KOPT-K1 (cell line): ENCODE measurements around the gene LONRF2.

Experiments
- H3K27ac ChIP-seq: fragments of 200-600 bp; sonication (generic); 2 replicates; pipeline ENCODE4 v1.5.1; 2016; ENCODE audit warnings: antibody characterized with exemption, mild to moderate bottlenecking, low read depth, low read length; ENCODE audit not compliant: poor library complexity, severe bottlenecking
- H3K36me3 ChIP-seq: fragments of 200-600 bp; sonication (generic); 2 replicates; pipeline ENCODE4 v1.5.1; 2017; ENCODE audit warnings: antibody characterized with exemption, mild to moderate bottlenecking, low read length, moderate library complexity; ENCODE audit not compliant: insufficient read depth
- H3K9me3 ChIP-seq: fragments of 200-600 bp; sonication (generic); 2 replicates; pipeline ENCODE4 v1.5.1; 2017; ENCODE audit warnings: antibody characterized with exemption, low read length, mild to moderate bottlenecking; ENCODE audit not compliant: insufficient read depth, poor library complexity, severe bottlenecking

The LONRF2 gene

GRCh38 chr2:100289020-100289419 is 33.3 kb downstream of the LONRF2 start:
- Histone ChIP-seq H3K9me3 (no peaks in the 10 kb centered on the region), H3K27ac (peak overlapping the region; percentile 24)

GRCh38 chr2:100286318-100286717 is 36.0 kb downstream of the LONRF2 start:
- H3K27ac ChIP-seq, result peak overlapping the region; percentile 44
- no peaks in the 10 kb centered on the region for H3K36me3 ChIP-seq
- no peaks in the 10 kb centered on the region for H3K9me3 ChIP-seq

More at GRCh38 chr2:100289020-100289419, 33.3 kb downstream of the LONRF2 start:
- no peaks in the 10 kb centered on the region for H3K36me3 ChIP-seq

- H3K36me3 ChIP-seq, result no peaks in the 10 kb centered on the region
- H3K9me3 ChIP-seq, result no peaks in the 10 kb centered on the region
- H3K27ac ChIP-seq, result peak overlapping the region; percentile 44
Observed at GRCh38 chr2:100285691-100286090, 36.6 kb downstream of the LONRF2 start.

DNA sequence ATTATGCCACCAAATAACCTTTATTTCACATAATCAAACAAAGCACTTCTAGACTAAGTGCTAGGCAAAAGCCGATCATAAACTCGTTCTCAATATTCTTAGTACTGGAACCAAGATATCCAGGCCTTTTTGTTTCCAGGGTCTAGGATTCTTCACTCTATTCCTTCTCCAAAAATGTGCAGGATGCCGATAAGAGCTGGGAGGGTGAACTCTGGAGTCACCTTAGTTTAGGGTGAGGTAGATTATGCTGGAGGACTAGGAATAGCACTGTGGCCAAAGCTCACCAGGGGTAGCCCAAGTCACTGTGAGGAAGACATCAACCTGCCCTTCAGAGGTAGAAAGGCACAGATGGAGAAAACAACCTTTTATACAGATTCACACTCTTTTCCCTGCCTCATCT is 37.3 kb downstream of the LONRF2 start:
- Histone ChIP-seq H3K27ac (peak overlapping the region; percentile 44), H3K9me3 (no peaks in the 10 kb centered on the region), H3K36me3 (no peaks in the 10 kb centered on the region)

DNA sequence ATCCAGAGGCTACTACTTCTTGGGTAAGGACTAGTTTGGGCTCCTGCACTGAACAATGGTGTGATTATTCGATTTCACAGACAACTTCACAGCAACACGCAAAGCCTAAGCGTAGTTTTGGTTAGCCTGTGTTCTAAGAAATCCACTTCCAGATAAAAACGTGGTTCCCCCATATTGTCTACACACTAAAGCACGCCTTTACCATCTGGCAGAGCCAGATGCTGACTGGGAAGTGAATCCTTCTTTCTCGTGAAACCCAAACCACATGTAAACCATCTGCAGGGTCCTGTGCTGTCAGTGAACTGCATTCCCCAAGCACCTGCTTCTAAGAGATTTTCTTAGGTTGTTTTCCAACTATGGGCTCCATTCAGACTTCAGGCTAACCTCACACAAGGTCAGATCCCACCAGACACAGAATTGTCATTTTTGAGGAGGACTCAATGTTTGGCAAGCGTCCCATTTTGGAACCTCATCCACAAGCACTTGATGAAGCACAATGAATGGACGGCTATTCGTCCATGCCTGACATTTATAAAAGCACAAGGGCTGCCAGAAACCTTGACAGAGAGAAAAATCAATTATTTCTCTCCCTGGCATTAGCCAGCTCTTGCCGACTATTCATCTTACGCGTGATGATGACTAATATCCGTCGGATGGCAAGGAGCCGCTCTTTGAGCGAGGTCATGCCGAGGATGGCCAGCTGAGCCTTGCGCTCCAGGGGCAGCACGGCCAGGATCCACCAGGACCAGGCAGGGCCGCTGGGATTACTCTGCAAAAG is 38.4 kb downstream of the LONRF2 start:
- Histone ChIP-seq H3K27ac (peak overlapping the region; percentile 64), H3K9me3 (no peaks in the 10 kb centered on the region), H3K36me3 (no peaks in the 10 kb centered on the region)

DNA sequence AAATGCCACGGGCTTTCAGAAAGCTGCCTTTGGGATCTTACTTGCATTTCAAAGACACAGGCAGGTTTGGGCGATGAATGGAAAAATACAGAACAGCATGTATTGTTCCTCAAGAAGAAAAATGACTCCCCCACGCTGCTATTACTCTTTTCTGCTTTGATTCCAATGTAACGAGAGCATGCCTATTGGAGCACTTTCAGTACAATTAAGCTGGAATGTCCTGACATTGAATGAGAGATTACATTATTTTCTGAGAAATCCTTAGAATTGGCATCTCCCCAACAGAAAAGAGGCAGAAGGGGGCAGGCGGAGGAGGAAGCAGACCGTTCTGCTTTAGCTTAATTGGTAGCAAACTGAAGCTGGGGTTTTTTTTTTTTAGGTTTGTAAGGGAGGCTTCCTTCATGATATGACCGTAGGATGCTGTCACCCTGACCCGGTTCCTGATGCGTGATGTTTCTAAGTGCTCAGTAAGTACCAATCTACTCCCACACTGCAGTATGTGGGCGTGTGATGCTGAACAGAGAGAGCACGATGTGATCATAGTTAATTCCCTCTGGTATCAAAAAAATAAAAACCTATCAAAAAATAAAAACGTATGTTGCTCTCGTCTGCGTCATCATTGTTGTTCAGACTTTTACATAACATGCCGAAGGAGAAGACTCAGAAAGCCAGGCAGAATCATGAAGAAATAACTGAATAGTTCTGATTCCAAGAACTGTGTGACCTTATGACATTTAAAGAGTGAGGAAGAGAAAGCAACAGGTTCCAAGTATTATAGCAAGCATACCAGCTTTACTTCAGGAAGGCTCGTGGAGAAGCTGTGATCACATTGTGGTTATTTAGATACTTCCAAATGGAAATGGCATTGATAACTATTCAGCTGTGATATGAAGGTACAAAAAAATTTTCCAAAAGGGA is 40.5 kb downstream of the LONRF2 start:
- Histone ChIP-seq H3K36me3 (no peaks in the 10 kb centered on the region), H3K9me3 (no peaks in the 10 kb centered on the region), H3K27ac (peak overlapping the region; percentile 76)

DNA sequence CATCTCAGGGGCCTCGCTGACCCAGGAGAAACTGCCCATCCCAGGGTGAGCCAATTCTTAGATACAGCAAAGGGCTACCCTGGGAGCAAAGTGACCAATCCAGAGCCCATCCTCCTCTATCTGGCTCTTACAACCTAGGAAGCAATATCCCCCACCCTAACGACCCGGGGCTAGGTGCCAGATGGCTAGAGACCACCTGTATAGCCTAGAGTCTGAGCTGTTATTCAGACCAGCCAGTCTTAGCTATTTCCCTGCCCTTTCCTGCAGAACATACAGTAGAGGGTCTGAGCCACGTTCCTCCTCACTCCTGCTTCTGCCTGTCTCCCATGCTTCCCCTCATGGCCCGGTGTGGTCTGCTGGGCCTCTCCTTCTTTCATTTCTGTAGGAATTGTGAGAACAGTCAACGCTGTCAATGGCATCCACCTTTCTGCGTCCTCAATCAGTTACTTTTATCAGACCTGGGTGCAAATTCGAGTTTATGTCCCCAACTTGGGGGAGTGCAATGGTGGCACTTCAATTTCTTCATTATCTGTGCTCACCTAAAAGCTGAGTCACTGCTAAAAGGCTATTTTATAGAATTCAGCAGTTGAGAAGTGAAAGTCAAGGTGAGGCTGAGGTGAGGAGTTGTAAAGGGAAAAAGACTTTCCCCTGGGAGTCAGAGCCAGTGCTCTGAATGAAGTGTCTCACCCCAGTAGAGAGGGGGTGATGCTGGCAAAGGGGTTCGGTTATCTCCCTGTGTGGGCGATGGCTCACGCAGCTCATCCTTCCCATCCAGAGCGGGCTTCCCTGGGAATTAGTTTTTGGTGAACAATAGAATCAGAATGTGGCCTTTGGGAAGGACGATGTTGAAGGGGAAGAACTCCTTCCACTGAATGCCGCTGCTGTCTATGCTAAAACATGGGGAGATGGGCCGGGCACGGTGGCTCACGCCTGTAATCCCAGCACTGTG is 42.4 kb downstream of the LONRF2 start:
- H3K9me3 ChIP-seq, result no peaks in the 10 kb centered on the region
- H3K36me3 ChIP-seq, result no peaks in the 10 kb centered on the region
- peak overlapping the region; percentile 76 for H3K27ac ChIP-seq

DNA sequence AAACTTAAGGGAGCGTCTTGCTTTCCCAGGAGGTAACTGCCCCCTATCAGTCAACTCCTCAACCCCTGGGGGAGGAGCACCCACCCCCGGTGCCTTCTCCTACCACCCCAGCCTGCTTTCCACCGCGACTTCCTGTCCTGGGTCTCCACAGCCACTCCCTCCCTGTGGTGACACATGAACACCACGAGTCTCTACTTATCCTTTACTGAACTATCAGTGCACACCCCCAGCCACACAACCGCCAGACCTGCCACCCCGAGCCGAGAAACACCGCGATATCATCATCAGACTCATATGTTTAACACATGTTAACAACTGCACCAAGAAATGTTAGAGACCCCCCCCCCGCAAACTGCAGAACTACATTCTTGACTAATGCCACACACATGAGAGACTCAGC is 43.3 kb downstream of the LONRF2 start:
- Histone ChIP-seq H3K9me3 (no peaks in the 10 kb centered on the region), H3K27ac (peak overlapping the region; percentile 76), H3K36me3 (no peaks in the 10 kb centered on the region)

- Histone ChIP-seq H3K9me3 (no peaks in the 10 kb centered on the region), H3K27ac (peak overlapping the region; percentile 76), H3K36me3 (no peaks in the 10 kb centered on the region)
Observed at GRCh38 chr2:100278501-100278900, 43.8 kb downstream of the LONRF2 start.

DNA sequence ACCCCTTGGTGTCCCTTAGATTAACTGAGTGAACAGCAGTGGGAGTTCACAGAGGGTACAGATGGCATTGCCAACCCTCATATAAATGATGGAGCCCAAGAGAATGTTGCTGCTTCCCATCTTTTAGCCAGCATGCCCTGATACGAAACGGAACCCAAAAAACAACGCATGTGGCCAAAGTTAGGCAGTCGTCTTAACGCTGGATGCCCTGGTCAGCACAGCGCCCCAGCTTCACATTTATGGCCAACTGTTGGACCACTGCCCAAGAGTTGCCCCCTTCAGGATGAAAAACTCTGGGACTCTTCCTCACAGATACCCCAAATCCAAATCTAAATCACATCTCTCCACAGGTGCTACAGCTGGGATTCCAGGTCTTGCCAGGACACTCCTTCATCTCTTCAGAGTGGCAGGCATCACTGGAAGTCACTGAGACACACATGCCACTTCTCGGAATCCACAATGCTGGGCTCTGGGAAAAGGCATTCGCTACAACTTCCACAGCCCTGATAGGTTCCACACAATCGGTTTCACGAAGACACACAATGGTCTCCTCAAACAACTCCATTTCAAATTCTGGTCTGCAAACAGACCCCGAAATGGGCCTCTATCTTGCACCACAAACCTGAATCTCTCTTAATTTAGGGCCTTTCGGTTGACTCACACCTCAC is 44.6 kb downstream of the LONRF2 start:
- no peaks in the 10 kb centered on the region for H3K36me3 ChIP-seq
- H3K9me3 ChIP-seq, result no peaks in the 10 kb centered on the region

GRCh38 chr2:100276716-100277115 is 45.6 kb downstream of the LONRF2 start:
- peak overlapping the region; percentile 76 for H3K27ac ChIP-seq
- no peaks in the 10 kb centered on the region for H3K9me3 ChIP-seq
- H3K36me3 ChIP-seq, result no peaks in the 10 kb centered on the region

More for the DNA sequence above, 44.6 kb downstream of the LONRF2 start:
- H3K27ac ChIP-seq, result peak overlapping the region; percentile 76

- H3K36me3 ChIP-seq, result no peaks in the 10 kb centered on the region
- H3K27ac ChIP-seq, result peak overlapping the region; percentile 47
- H3K9me3 ChIP-seq, result peaks cover 5% of the 10 kb centered on the region
Observed at GRCh38 chr2:100275200-100275589, 47.1 kb downstream of the LONRF2 start.

DNA sequence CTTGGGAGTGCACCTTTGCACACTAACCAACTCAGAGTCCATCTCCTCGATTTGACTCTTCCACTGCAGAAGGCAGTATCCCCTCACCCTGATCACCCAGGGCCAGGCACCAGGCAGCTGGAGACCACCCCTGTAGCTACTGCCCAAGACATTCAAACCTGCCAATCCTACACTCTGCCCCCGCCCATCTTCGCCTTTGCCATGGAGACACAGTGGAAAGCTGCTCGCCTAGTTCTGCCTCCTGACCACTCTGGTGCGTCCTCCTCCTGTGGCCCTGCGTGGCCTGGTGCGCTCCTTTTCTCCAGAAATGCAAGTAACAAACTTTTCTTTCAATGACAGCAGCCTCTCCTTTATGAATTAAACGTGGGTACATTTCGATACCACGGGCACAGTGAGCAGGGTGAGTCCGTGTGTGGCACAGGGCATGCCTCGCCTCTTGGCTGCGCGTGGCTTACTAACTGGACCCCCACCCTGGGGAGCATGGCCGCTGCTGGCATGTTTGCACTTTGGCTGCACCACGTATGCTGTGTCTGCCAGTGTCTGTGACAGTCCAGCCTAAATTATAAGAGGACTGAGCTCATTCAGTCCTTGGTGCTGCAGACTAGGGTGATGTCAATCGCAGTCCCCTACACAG is 47.6 kb downstream of the LONRF2 start:
- Histone ChIP-seq H3K27ac (peak overlapping the region; percentile 47), H3K9me3 (peaks cover 5% of the 10 kb centered on the region), H3K36me3 (no peaks in the 10 kb centered on the region)

- H3K36me3 ChIP-seq, result no peaks in the 10 kb centered on the region
- peaks cover 5% of the 10 kb centered on the region for H3K9me3 ChIP-seq
- H3K27ac ChIP-seq, result peak overlapping the region; percentile 47
Observed at GRCh38 chr2:100274076-100274475, 48.2 kb downstream of the LONRF2 start.
